Ascending aorta (tissue), 2 donors: ENCODE results near the gene CLDN6. TPM values are rescaled to one million over a fixed set of nuclear protein-coding genes. Genes with fewer than 3 reads are reported as not detected.

ENCODE experiments used
- DNase-seq, 2 donors: peaks; one replicate each; pipeline ENCODE4 v3.0.0-alpha.2; 2019; ENCODE audit warnings: low spot score in 2 of 2
- H3K27ac ChIP-seq, 2 donors: fragments of 200-600 bp; sonication (generic); one replicate each; pipeline ENCODE4 v1.5.1; 2016 to 2017; ENCODE audit warnings: mild to moderate bottlenecking in 1 of 2
- H3K27me3 ChIP-seq: fragments of 200-600 bp; sonication (generic); one replicate; pipeline ENCODE4 v1.5.1; 2017
- H3K36me3 ChIP-seq, 2 donors: fragments of 200-600 bp; sonication (generic); one replicate each; pipeline ENCODE4 v1.5.1; 2016
- H3K4me1 ChIP-seq, 2 donors: fragments of 200-600 bp; sonication (generic); one replicate each; pipeline ENCODE4 v1.5.1; 2016 to 2017; ENCODE audit warnings: mild to moderate bottlenecking in 1 of 2
- H3K4me3 ChIP-seq, 2 donors: fragments of 200-600 bp; sonication (generic); one replicate each; pipeline ENCODE4 v1.5.1; 2016 to 2017; ENCODE audit warnings: mild to moderate bottlenecking in 1 of 2
- H3K9me3 ChIP-seq, 2 donors: fragments of 200-600 bp; sonication (generic); one replicate each; pipeline ENCODE4 v1.5.1; 2016
- intact Hi-C: fragments of 100-400 bp; cut with DNase I; formaldehyde crosslinking; loops from one replicate; pipeline ENCODE4 v1.15.1; 2023
- total RNA-seq: library from RNA; depleted of rRNA; stranded (reverse); fragments of >200 nt; gene quantifications from one replicate; pipeline ENCODE4 v1.1.0, GENCODE V29; 2016
- TF ChIP-seq, protein P1 (sequence below), 3 experiments: fragments of 200-600 bp in 2 of 3; fragments of 450-650 bp in 1 of 3; sonication (generic) in 2 of 3; IDR thresholded peaks; one replicate each; pipeline ENCODE4 v1.5.1; 2016 to 2019; ENCODE audit warnings: antibody characterized with exemption in 3 of 3, mild to moderate bottlenecking in 1 of 3, moderate library complexity in 1 of 3

Gene CLDN6
- total RNA-seq, 1 donor from 2014 or later = not detected

- H3K27me3 ChIP-seq = peaks cover 27% of the 10 kb centered on the region
Observed at GRCh38 chr16:3009568-3010390, 8.2 kb downstream of the CLDN6 start.

DNA sequence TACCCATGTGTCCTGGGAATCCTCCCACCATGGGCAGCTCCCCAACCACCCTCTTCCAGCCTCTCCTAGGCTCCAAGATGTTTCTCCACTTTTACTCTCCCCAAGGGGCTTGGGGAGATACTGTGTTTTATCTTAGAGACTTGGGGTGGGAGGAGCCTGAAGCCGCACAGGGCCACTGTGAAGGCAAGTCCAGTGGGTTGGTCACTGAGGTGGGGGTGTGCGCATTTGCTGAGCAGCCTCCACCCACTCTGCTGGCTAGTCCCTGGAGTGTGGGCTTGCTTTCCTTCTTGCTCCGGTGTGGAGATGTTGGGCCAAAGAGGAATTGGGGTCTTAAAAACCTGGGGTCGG, 9.3 kb downstream of the CLDN6 start:
- intact Hi-C loops = no loop called here
- TF ChIP-seq, protein P1, sequence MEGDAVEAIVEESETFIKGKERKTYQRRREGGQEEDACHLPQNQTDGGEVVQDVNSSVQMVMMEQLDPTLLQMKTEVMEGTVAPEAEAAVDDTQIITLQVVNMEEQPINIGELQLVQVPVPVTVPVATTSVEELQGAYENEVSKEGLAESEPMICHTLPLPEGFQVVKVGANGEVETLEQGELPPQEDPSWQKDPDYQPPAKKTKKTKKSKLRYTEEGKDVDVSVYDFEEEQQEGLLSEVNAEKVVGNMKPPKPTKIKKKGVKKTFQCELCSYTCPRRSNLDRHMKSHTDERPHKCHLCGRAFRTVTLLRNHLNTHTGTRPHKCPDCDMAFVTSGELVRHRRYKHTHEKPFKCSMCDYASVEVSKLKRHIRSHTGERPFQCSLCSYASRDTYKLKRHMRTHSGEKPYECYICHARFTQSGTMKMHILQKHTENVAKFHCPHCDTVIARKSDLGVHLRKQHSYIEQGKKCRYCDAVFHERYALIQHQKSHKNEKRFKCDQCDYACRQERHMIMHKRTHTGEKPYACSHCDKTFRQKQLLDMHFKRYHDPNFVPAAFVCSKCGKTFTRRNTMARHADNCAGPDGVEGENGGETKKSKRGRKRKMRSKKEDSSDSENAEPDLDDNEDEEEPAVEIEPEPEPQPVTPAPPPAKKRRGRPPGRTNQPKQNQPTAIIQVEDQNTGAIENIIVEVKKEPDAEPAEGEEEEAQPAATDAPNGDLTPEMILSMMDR (IDR thresholded peaks at IDR 0.05) = no peak
- Histone ChIP-seq H3K27ac (no peak overlapping the region), H3K36me3 (no peaks in the 10 kb centered on the region), H3K9me3 (no peaks in the 10 kb centered on the region), H3K4me3 (no peak overlapping the region), H3K4me1 (peaks cover 0 to 4% of the 10 kb centered on the region in 2 donors), H3K27me3 (peaks cover 20% of the 10 kb centered on the region)
- DNase-seq = no peak

More at GRCh38 chr16:3009568-3010390, 8.2 kb downstream of the CLDN6 start:
- no peak overlapping the region for H3K4me3 ChIP-seq
- no peak for DNase-seq
- TF ChIP-seq, protein P1 (IDR thresholded peaks at IDR 0.05) = no peak
- intact Hi-C loops = no loop called here
- no peak overlapping the region for H3K27ac ChIP-seq
- H3K9me3 ChIP-seq = no peaks in the 10 kb centered on the region
- peaks cover 0 to 3% of the 10 kb centered on the region in 2 donors for H3K4me1 ChIP-seq
- H3K36me3 ChIP-seq = no peaks in the 10 kb centered on the region

DNA sequence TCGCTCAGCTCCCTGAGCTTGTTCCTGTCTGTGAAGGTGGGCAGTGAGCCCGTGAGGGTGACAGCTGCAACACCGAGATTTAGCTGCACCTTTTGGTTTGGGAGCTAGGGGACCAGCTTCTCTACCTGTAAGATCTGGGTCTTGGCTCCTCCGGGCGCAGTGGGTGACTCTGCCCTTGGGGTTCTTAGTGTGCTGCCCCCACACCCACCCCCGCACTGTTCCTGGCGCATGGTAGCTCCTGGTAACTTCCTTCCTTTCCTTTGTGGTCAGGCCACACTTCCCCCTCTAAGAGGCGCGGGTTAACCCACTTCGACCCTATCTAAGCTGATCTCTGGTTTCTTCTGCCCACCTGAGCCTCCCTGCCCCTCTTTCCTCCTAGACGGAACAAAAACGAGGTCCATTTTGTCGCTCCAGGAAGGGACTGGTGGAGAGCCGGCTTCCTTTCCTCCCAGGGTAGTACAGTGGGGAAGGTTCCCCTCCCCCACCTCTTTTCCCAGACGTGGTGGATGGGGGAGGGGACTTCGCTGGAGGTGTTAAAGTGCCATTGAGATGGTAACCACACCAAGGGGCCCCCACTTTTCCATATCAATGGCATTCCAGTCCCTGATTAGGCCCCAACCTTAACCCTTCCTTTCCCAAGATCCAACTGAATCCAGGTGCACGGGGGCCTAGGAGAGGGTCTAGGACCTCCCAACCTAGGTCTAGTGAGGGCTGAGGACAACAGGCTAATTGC, 9.9 kb downstream of the CLDN6 start:
- intact Hi-C loops = no loop called here
- no peaks in the 10 kb centered on the region for H3K9me3 ChIP-seq
- TF ChIP-seq, protein P1 (IDR thresholded peaks at IDR 0.05) = no peak
- H3K36me3 ChIP-seq = no peaks in the 10 kb centered on the region
- peaks cover 0 to 4% of the 10 kb centered on the region in 2 donors for H3K4me1 ChIP-seq
- no peak overlapping the region for H3K4me3 ChIP-seq
- no peak for DNase-seq
- H3K27me3 ChIP-seq = peaks cover 19% of the 10 kb centered on the region
- H3K27ac ChIP-seq = no peak overlapping the region

- Histone ChIP-seq H3K27me3 (peaks cover 13% of the 10 kb centered on the region), H3K27ac (no peak overlapping the region), H3K36me3 (no peaks in the 10 kb centered on the region), H3K9me3 (no peaks in the 10 kb centered on the region), H3K4me3 (no peak overlapping the region), H3K4me1 (peaks cover 0 to 4% of the 10 kb centered on the region in 2 donors)
- intact Hi-C loops = no loop called here
- TF ChIP-seq, protein P1 (IDR thresholded peaks at IDR 0.05) = no peak
- no peak for DNase-seq
Observed at GRCh38 chr16:3007059-3007956, 10.7 kb downstream of the CLDN6 start.

- Histone ChIP-seq H3K9me3 (no peaks in the 10 kb centered on the region), H3K27me3 (peaks cover 10% of the 10 kb centered on the region), H3K4me3 (peak overlapping the region; percentile 30 to 40), H3K4me1 (peaks cover 0 to 4% of the 10 kb centered on the region in 2 donors), H3K27ac (no peak overlapping the region), H3K36me3 (no peaks in the 10 kb centered on the region)
- TF ChIP-seq, protein P1 (IDR thresholded peaks at IDR 0.05) = no peak
- DNase-seq = no peak
- intact Hi-C loops = loop anchor here (1.0 kb wide), 1 partner anchor 15 kb away; the partner anchor contains the start of gene TNFRSF12A
Observed at GRCh38 chr16:3004781-3005284, 13.2 kb downstream of the CLDN6 start.
